SIG-M5 treated with dmso at 0.1 percent for 504 hours (cell line): Measurements from ENCODE around the gene NF2.

Source experiments
- DNase-seq: peaks from one replicate; lab custom pipeline; 2025; ENCODE audit not compliant: unreplicated experiment; lab: John Stamatoyannopoulos, UW

Gene NF2

DNA sequence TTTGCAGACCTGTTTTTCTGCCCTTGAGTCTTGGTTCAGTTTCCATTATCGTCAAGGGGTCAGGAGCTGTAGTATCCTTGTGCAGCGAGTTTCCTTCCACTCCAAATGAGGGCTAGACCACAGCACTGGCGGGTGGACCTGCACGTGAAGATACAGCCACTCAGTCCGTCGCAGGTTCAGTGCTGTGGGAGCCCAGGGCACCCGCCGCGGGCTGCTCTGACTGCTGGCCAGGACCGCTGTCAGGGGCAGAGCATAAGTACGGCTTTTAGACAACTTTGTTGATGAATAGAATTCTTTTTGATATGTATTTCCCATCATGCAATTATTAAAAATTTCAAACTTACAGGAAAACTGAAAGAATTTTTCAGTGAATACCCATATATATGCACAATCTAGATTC, 56.6 kb downstream of the NF2 start:
- no peak for DNase-seq

DNA sequence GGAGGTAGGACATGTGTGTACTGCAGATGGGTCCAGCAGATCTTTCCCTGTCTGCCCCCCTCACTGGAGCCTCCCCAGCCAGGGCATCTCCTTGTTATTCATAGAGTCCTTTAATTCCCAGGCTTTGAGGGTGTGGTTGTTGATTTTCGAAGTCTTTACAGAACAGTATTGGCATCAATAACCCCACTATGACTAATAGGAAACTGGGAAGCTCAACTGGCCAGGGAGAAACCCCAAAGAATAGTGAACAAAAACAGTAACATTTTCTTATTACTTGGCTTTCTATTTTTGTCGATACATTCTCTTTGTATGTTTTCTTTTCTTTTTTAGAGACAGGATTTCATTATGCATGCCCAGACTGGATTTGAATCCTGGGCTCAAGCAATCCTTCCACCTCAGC, 57.9 kb downstream of the NF2 start:
- no peak for DNase-seq

- DNase-seq, result peak; percentile 57
Observed at GRCh38 chr22:29663180-29663821, 59.9 kb downstream of the NF2 start.

- no peak for DNase-seq
Observed at GRCh38 chr22:29665486-29665885, 62.1 kb downstream of the NF2 start.

- no peak for DNase-seq
Observed at GRCh38 chr22:29668673-29669072, 65.2 kb downstream of the NF2 start.

GRCh38 chr22:29670626-29671025, 67.2 kb downstream of the NF2 start:
- DNase-seq, result no peak

DNA sequence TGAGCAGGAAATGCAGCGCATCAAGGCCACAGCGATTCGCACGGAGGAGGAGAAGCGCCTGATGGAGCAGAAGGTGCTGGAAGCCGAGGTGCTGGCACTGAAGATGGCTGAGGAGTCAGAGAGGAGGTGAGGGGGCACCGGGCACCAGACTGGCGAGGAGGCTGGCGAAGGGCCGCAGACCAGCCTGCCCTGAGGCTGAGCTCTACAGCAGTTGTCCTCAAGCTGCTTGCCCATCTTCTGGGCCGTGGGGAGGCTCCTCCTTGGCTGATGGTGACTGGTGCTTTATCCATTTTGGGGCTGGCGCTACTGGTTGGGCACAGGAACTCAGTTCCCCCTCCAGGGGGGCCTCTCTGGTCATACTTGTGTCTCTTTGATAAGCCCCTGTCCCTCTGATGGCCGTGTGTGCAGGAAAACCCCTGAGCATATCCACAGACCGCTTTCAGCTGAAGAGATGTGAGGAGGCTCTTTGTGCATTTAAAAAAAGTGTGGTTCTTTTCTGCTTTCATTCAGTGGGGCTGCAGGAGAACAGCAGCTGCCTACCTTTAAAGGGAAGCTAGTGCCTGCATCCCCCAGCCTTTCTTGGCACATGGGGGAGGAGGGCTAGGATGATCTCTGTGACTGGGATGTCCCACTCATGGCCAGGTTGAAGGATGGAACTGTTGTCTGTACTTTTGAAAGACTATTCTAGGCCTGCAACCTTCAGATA, 70.1 kb downstream of the NF2 start:
- no peak for DNase-seq

- DNase-seq, result no peak
Observed at GRCh38 chr22:29674121-29674520, 70.7 kb downstream of the NF2 start.

DNA sequence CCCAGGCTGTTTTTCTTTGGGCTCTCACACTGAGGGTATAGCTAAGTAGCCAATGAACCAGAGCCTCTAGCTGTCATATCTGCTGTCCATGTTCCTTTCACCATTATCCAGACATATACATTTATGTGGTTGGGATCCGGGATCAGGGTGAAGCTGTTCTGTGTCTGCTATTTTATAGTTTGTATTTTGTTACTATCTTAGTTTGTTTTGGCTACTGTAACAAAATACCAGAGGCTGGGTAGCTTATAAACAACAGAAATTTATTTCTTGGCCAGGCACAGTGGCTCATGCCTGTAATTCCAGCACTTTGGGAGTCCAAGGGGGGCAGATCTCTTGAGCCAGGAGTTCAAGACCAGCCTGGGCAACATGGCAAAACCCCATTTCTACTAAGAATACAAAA, 75.9 kb downstream of the NF2 start:
- no peak for DNase-seq

GRCh38 chr22:29683536-29683935, 80.1 kb downstream of the NF2 start:
- no peak for DNase-seq

- DNase-seq, result no peak
Observed at GRCh38 chr22:29684244-29684643, 80.8 kb downstream of the NF2 start.

DNA sequence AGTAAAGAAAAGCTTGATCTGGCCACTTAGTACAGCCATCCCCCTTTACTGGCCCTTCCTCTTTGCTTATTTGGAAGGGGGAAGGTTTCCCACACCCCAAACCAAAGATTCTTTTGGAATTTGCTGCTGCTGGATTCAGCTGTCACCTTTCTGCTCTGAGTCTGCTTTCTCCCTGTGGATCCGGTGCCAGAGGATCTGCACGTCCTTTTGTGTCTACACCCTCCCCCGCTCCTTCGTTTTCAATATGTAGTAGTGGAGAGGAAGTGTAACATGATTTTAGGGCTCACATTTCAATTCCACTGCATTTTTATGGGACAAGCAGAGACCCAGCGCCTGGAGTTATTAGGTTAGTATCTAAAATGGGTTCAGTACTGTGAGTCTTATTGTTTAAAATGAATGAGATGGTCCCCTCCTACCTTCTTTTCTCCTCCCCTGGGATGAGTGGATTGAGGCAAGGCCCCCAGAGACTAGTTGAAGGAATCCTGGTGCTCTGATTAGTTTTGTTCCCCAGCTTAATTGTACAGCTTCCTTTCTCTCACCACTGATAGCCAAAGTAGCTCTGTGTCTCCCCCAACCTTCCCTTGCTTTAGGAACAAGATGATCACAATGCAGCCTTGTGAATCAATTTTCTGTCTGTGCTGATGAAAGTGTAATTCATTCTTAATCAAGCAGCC, 85.9 kb downstream of the NF2 start:
- no peak for DNase-seq

GRCh38 chr22:29689880-29690213, 86.4 kb downstream of the NF2 start:
- peak; percentile 7 for DNase-seq

DNA sequence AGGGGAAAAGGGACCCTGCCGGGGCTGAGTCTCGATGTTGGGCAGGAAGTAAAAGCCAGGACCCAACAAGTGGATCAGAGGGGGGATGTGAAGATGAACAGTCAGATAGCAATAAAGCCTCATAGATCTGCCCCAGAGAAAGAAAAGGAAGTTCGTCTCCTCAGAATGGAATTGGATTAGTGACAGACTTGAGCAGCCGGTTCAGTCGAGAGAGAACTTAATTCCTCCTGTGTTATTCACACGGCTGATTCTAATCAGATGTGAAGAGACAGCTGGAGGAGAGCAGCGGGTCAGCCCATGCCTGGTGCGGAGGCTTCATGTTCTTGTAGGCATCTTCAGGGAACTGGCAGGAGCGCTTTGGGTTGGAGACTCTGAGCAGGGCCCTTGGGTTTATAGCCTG, 87.0 kb downstream of the NF2 start:
- no peak for DNase-seq

- no peak for DNase-seq
Observed at GRCh38 chr22:29691636-29692326, 88.3 kb downstream of the NF2 start.

DNA sequence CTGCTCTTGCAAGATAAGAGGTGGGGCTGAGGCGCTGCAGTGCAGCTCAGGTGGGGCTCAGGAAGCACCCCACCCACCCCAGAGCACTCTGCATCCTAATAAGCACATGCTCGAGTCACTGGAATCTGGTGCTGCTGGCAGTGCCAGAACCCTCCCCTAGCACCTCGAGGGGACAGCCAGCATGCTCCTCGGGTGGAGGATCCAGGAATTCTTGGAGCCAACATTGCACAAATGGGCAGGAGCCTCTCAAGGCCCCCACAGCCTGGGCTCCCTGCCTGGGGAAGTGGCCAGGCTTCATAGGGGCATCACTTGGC, 88.9 kb downstream of the NF2 start:
- DNase-seq, result no peak

DNA sequence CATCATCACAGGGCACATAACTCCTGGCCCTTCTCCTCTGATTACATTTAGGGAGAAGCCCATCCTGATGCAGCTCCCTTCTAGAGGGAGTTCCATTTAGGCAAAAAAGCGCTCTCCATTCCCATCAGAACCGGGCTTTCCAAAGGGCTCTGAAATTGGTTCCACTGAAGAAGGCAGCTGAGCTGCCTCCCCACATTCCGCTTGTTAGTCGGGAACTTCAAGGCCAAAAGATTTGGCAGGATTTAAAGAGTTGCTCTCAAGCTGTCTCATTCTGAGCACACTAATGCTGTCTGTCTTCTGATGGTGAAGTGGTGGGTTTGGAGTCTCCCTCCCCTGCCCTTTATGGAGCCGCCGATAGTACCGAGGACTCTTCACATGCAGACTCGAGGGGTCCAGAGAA, 89.7 kb downstream of the NF2 start:
- no peak for DNase-seq

GRCh38 chr22:29693671-29694070, 90.2 kb downstream of the NF2 start:
- DNase-seq, result no peak

GRCh38 chr22:29695129-29695926, 91.9 kb downstream of the NF2 start:
- DNase-seq, result no peak

DNA sequence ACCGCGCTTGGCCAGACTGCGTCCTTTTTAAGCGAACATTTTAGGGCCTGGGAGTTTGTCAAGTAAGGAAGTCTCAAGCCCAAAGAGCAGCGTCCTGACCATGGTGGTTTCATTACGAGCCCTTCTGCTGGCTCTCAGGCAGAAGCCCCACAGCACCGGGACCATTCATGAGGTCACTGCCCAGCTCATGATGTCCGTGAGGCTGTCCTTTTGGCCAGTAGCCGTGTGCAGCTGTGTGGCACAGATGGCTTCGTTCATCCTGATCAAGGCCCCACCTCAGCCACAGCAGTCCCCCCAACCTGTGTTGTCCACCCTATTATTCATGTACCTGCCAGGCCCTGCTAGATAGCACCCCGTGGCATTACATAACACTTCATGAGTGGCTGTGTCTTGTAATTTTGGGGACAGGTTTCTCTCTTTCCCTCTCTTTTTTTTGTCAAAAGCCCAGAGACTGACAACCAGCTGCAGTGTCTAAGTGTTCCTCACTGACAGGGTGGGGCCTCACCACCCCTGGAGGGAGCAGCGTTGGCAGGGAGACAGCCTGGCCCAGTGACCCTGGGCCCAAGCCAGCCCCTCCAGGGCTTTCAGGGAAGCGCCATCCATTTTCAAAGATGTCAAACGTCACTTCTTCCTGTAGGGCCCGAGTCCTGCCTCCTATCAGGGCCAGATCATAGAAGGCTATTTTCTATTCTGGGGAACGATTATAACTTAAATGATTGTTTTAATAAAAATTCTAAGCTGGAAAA, 94.6 kb downstream of the NF2 start:
- no peak for DNase-seq
